GM12878 (cell line): ENCODE measurements around the gene DGKI. TPM values are rescaled to one million over a fixed set of nuclear protein-coding genes. Genes with fewer than 3 reads are reported as not detected.

ENCODE experiments used
- ATAC-seq: fragments of 200-7000 bp; cut with Tn5 transposase; 3 replicates; pipeline ENCODE4 v1.9.1; 2020; ENCODE audit warnings: mild to moderate bottlenecking, moderate library complexity
- BruUV-seq: library from RNA; stranded (reverse); fragments of 400-500 nt; replicated peaks from 2 replicates; lab custom pipeline; 2021; lab: Mats Ljungman, UMichigan
- CTCF ChIA-PET: fragments of 300-600 bp; sonication (Branson Sonifier 250); formaldehyde crosslinking; extraction: SDS; loops from one replicate; lab custom pipeline; 2021; ENCODE audit warnings: inconsistent platforms; lab: Yijun Ruan, JAX
- POLR2A ChIA-PET: fragments of 350-600 bp; formaldehyde crosslinking; extraction: SDS; loops from one replicate; lab custom pipeline; 2021; ENCODE audit warnings: inconsistent platforms; lab: Charles Lee
- RAD21 ChIA-PET: fragments of 300-600 bp; sonication (Branson Sonifier 250); formaldehyde crosslinking; loops from one replicate; lab custom pipeline; 2023; ENCODE audit warnings: antibody characterized with exemption; ENCODE audit not compliant: unreplicated experiment; lab: Charles Lee
- SMC1A ChIA-PET: fragments of 300-600 bp; sonication (Branson Sonifier 250); formaldehyde crosslinking; loops from one replicate; lab custom pipeline; 2023; ENCODE audit not compliant: unreplicated experiment, uncharacterized antibody; lab: Charles Lee
- DNase-seq: peaks from one replicate; pipeline ENCODE4 v3.0.0-alpha.2; 2011; ENCODE audit warnings: low read depth, low spot score
- FAIRE-seq: peaks from 3 replicates; lab custom pipeline; 2011; peaks lifted over from hg19 to GRCh38; lab: Jason Lieb, UNC
- H2AFZ ChIP-seq: 2 replicates; pipeline ENCODE4 v1.6.0; 2011; ENCODE audit warnings: low read depth, low read length, control low read depth; ENCODE audit not compliant: control insufficient read depth
- H3K27ac ChIP-seq: 2 replicates; pipeline ENCODE4 v1.5.1; 2011; ENCODE audit warnings: control low read depth; ENCODE audit not compliant: control insufficient read depth, insufficient read depth
- H3K27me3 ChIP-seq, 2 experiments: replicated peaks in 1 of 2; 2 replicates each; pipeline versions ENCODE4 v1.6.0 to v1.6.1; 2011; ENCODE audit warnings: low read length in 1 of 2; ENCODE audit not compliant: control insufficient read depth in 2 of 2, insufficient read depth in 2 of 2
- H3K36me3 ChIP-seq, 2 experiments: 2 replicates each; pipeline ENCODE4 v1.5.1; 2011; ENCODE audit warnings: low read length in 1 of 2; ENCODE audit not compliant: control insufficient read depth in 2 of 2, insufficient read depth in 2 of 2
- H3K4me1 ChIP-seq: 2 replicates; pipeline ENCODE4 v1.6.1; 2011; ENCODE audit warnings: mild to moderate bottlenecking, low read length, moderate library complexity, mixed read lengths; ENCODE audit not compliant: control insufficient read depth, insufficient read depth
- H3K4me2 ChIP-seq: 2 replicates; pipeline ENCODE4 v1.6.0; 2011; ENCODE audit warnings: control low read depth; ENCODE audit not compliant: control insufficient read depth, insufficient read depth
- H3K4me3 ChIP-seq: fragments of 200-600 bp; sonication (generic); 2 replicates; pipeline ENCODE4 v1.5.1; 2016
- H3K79me2 ChIP-seq: 2 replicates; pipeline ENCODE4 v1.6.0; 2011; ENCODE audit warnings: low read length; ENCODE audit not compliant: control insufficient read depth, insufficient read depth
- H3K9ac ChIP-seq: 2 replicates; pipeline ENCODE4 v1.8.0; 2011; ENCODE audit warnings: low read length, control low read depth, mixed read lengths; ENCODE audit not compliant: control insufficient read depth, insufficient read depth
- H3K9me3 ChIP-seq: replicated peaks from 3 replicates; pipeline ENCODE4 v1.5.1; 2011; ENCODE audit warnings: mild to moderate bottlenecking, low read length; ENCODE audit not compliant: control insufficient read depth, insufficient read depth
- H4K20me1 ChIP-seq: 2 replicates; pipeline ENCODE4 v1.6.0; 2011; ENCODE audit not compliant: control insufficient read depth, insufficient read depth
- CBX5 ChIP-seq: sonication (generic); IDR thresholded peaks from 2 replicates; pipeline ENCODE4 v1.6.1; 2016; ENCODE audit warnings: low read depth, moderate library complexity, mild to moderate bottlenecking, inconsistent platforms
- CHD1 ChIP-seq: IDR thresholded peaks from 2 replicates; pipeline ENCODE4 v1.6.1; 2012; ENCODE audit warnings: low read depth, low read length, improper control_type of control experiment
- FOXK2 ChIP-seq: fragments of 450-650 bp; IDR thresholded peaks from 2 replicates; pipeline ENCODE4 v1.6.1; 2017; ENCODE audit warnings: mild to moderate bottlenecking, moderate library complexity
- GABPA ChIP-seq: IDR thresholded peaks from 2 replicates; pipeline ENCODE4 v1.6.1; 2014; ENCODE audit warnings: antibody characterized with exemption, low read depth, mild to moderate bottlenecking, inconsistent platforms
- HSF1 ChIP-seq: fragments of 150-350 bp; IDR thresholded peaks from 2 replicates; pipeline ENCODE4 v1.6.1; 2014; ENCODE audit warnings: mild to moderate bottlenecking, low read depth, low read length
- IRF5 ChIP-seq: fragments of 450-650 bp; IDR thresholded peaks from 2 replicates; pipeline ENCODE4 v1.6.1; 2017; ENCODE audit warnings: borderline replicate concordance
- MEF2B ChIP-seq: fragments of 450-650 bp; IDR thresholded peaks from 2 replicates; pipeline ENCODE4 v1.6.1; 2018; ENCODE audit warnings: mild to moderate bottlenecking, moderate library complexity; ENCODE audit not compliant: partially characterized antibody, poor library complexity, severe bottlenecking
- NR2C1 ChIP-seq: fragments of 450-650 bp; IDR thresholded peaks from 2 replicates; pipeline ENCODE4 v1.6.1; 2017; ENCODE audit warnings: antibody characterized with exemption, mild to moderate bottlenecking, moderate library complexity
- PBX3 ChIP-seq: IDR thresholded peaks from 2 replicates; pipeline ENCODE4 v1.6.1; 2011; ENCODE audit warnings: mild to moderate bottlenecking, low read depth, low read length, moderate library complexity; ENCODE audit not compliant: insufficient replicate concordance
- SUZ12 ChIP-seq: fragments of 200-600 bp; sonication (generic); IDR thresholded peaks from one replicate; pipeline ENCODE4 v1.6.1; 2018; ENCODE audit warnings: antibody characterized with exemption, mild to moderate bottlenecking; ENCODE audit not compliant: unreplicated experiment
- TAF1 ChIP-seq: IDR thresholded peaks from 2 replicates; pipeline ENCODE4 v1.6.1; 2011; ENCODE audit warnings: mild to moderate bottlenecking, low read depth, low read length, borderline replicate concordance
- ZBTB4 ChIP-seq: fragments of 450-650 bp; formaldehyde crosslinking; IDR thresholded peaks from 2 replicates; pipeline ENCODE4 v1.4.0; 2022; ENCODE audit warnings: mild to moderate bottlenecking, moderate library complexity
- ZNF24 ChIP-seq: fragments of 450-650 bp; IDR thresholded peaks from 2 replicates; pipeline ENCODE4 v1.6.1; 2017; ENCODE audit warnings: antibody characterized with exemption, mild to moderate bottlenecking
- ZZZ3 ChIP-seq: IDR thresholded peaks from 2 replicates; pipeline ENCODE4 v1.6.1; 2011; ENCODE audit warnings: low read depth; ENCODE audit not compliant: control insufficient read depth, insufficient read length
- WGBS: methylation state at CpG from one replicate; pipeline ENCODE4 v1.1.6; 2016; ENCODE audit warnings: low lambda C conversion rate; ENCODE audit not compliant: insufficient replicate concordance, insufficient coverage; ENCODE audit errors: missing lambda C conversion rate; 5-methylcytosine and 5-hydroxymethylcytosine counted together
- in situ Hi-C: fragments of 300-500 bp; cut with MboI; formaldehyde crosslinking; loops from 9 replicates; pipeline ENCODE4 v1.14.3; 2018; ENCODE audit warnings: mixed read lengths
- intact Hi-C: fragments of 100-400 bp; cut with micrococcal nuclease; formaldehyde crosslinking; loops from one replicate; pipeline ENCODE4 v1.14.2; 2022; ENCODE audit not compliant: unreplicated experiment
- polyA plus RNA-seq, 11 experiments: library from polyadenylated mRNA; depleted of rRNA in 4 of 11; unstranded in 6 of 11; stranded (reverse) in 5 of 11; fragments of >200 nt; fragmentation: Nextera tagmentation in 4 of 11; fragmentation: Illumina TruSeq in 1 of 11; extraction: Ambion mirVana in 4 of 11; extraction: Trizol in 1 of 11; gene quantifications; 1 replicate in 1 of 11; 2 replicates in 10 of 11; pipeline versions ENCODE4 v1.2.1 to v1.2.3, GENCODE V29; 2011 to 2016; ENCODE audit warnings: inconsistent platforms in 2 of 11, missing spikeins in 2 of 11, low read depth in 1 of 11
- total RNA-seq, 4 experiments: library from RNA; depleted of rRNA in 3 of 4; stranded (reverse); fragments of >200 nt in 3 of 4; fragmentation: Illumina TruSeq in 1 of 4; extraction: Trizol in 1 of 4; gene quantifications; 2 replicates each; pipeline versions ENCODE4 v1.2.1 to v1.2.3, GENCODE V29; 2013 to 2021

The DGKI gene
- total and polyA plus RNA-seq, 10 of the 15 experiments (the other 5 are each of a cell fraction or from before 2014, with no cell fraction given) = 10.4 to 37.1 (median 22.1) TPM

- TF ChIP-seq PBX3 (no peak), SUZ12 (no peak), FOXK2 (no peak), CHD1 (no peak), CBX5 (no peak), MEF2B (no peak), ZNF24 (no peak), IRF5 (no peak), TAF1 (no peak)
These were observed 375.6 kb downstream of the DGKI start (continued) for GRCh38 chr7:137471128-137471527.

- WGBS = 49% methylated on average over 6 of the region's 6 CpGs
- H3K9me3 ChIP-seq = no peaks in the 10 kb centered on the region
- no peaks in the 10 kb centered on the region for H3K36me3 ChIP-seq
- no peak overlapping the region for H3K4me3 ChIP-seq
- no peak for DNase-seq
- no TSS peak for BruUV-seq
- CTCF ChIA-PET = no interaction called here
- H2AFZ ChIP-seq = no peak overlapping the region
- H3K27ac ChIP-seq = no peak overlapping the region
- no peak overlapping the region for H3K4me2 ChIP-seq
- SMC1A ChIA-PET = no interaction called here
- no peak overlapping the region for H3K9ac ChIP-seq
- no peak for FAIRE-seq
- no peaks in the 10 kb centered on the region for H4K20me1 ChIP-seq
- no peaks in the 10 kb centered on the region for H3K79me2 ChIP-seq
- no peaks in the 10 kb centered on the region for H3K4me1 ChIP-seq
- TF ChIP-seq GABPA (no peak), NR2C1 (no peak), ZZZ3 (no peak), HSF1 (no peak), ZBTB4 (no peak)
- in situ Hi-C loops (no loop called here), intact Hi-C loops (loop anchor here (10.0 kb wide), 1 partner anchor 125 kb away; no protein-coding TSS in a partner anchor)
- RAD21 ChIA-PET = no interaction called here
- H3K27me3 ChIP-seq = no peaks in the 10 kb centered on the region; a peak in 1 of 4 replicates
- no peak; the same call in 2 of the 3 replicates for ATAC-seq
- POLR2A ChIA-PET = no interaction called here
These were observed 376.9 kb downstream of the DGKI start for GRCh38 chr7:137469858-137470257.
